Naive B cell (primary cell): ENCODE data around the gene TLR9. TPM values are rescaled to one million over a fixed set of nuclear protein-coding genes. Genes with fewer than 3 reads are reported as not detected.

Experiments
- ATAC-seq, 2 donors: fragments of 150-1000 bp; cut with Tn5 transposase; 2 replicates each; pipeline ENCODE4 v1.10.0; 2021; ENCODE audit warnings: low read depth in 2 of 2, mild to moderate bottlenecking in 2 of 2, moderate library complexity in 2 of 2
- DNase-seq: peaks from one replicate; pipeline ENCODE4 v3.0.0; 2022
- H3K27ac Mint-ChIP-seq, 6 donors: one replicate each; pipeline ENCODE4 v1.8.0; 2020 to 2022; ENCODE audit warnings: mild to moderate bottlenecking in 6 of 6, mixed read lengths in 6 of 6, moderate library complexity in 5 of 6, inconsistent platforms in 2 of 6
- H3K27me3 Mint-ChIP-seq, 3 donors: one replicate each; pipeline ENCODE4 v1.8.0; 2021 to 2022; ENCODE audit warnings: mixed read lengths in 3 of 3, mild to moderate bottlenecking in 1 of 3
- H3K36me3 Mint-ChIP-seq, 2 donors: one replicate each; pipeline ENCODE4 v1.8.0; 2020 to 2022; ENCODE audit warnings: mixed read lengths in 2 of 2, inconsistent platforms in 1 of 2, mild to moderate bottlenecking in 1 of 2
- H3K4me1 Mint-ChIP-seq, 3 donors: one replicate each; pipeline ENCODE4 v1.8.0; 2020 to 2022; ENCODE audit warnings: mixed read lengths in 3 of 3, inconsistent platforms in 1 of 3, mild to moderate bottlenecking in 1 of 3, moderate library complexity in 1 of 3
- H3K4me3 Mint-ChIP-seq, 8 donors: one replicate each; pipeline ENCODE4 v1.8.0; 2020 to 2022; ENCODE audit warnings: mild to moderate bottlenecking in 8 of 8, mixed read lengths in 8 of 8, moderate library complexity in 8 of 8, inconsistent platforms in 2 of 8
- H3K9me3 Mint-ChIP-seq, 7 donors: one replicate each; pipeline ENCODE4 v1.8.0; 2020 to 2022; ENCODE audit warnings: mixed read lengths in 7 of 7, mild to moderate bottlenecking in 5 of 7, inconsistent platforms in 2 of 7, moderate library complexity in 1 of 7
- polyA plus RNA-seq, 6 donors: library from polyadenylated mRNA; unstranded; fragments of 300-500 nt; fragmentation: Illumina TruSeq; gene quantifications; one replicate each; pipeline ENCODE4 v1.2.3, GENCODE V29; 2021; ENCODE audit warnings: low read depth in 6 of 6

TLR9 gene
- polyA plus RNA-seq, 6 donors from 2014 or later = 1.6 to 4.4 (median 3.8) TPM; not detected in 1

- H3K27me3 Mint-ChIP-seq = no peaks in the 10 kb centered on the region
- H3K27ac Mint-ChIP-seq = peak overlapping the region in 3 of 6 donors; percentile 21 to 91 (median 73)
- no peaks in the 10 kb centered on the region for H3K36me3 Mint-ChIP-seq
- peak overlapping the region; percentile 67 to 90 (median 79) for H3K4me3 Mint-ChIP-seq
- H3K9me3 Mint-ChIP-seq = no peaks in the 10 kb centered on the region
- no peak for ATAC-seq
- DNase-seq = no peak
- H3K4me1 Mint-ChIP-seq = peaks cover 43 to 72% (median 59%) of the 10 kb centered on the region in 3 donors
Observed at GRCh38 chr3:52243791-52244628, 18.6 kb upstream of the TLR9 start.

- DNase-seq = no peak
- Mint-ChIP-seq H3K9me3 (no peaks in the 10 kb centered on the region), H3K27ac (no peak overlapping the region), H3K4me1 (peaks cover 45 to 67% (median 63%) of the 10 kb centered on the region in 3 donors), H3K4me3 (peak overlapping the region in 2 of 8 donors; percentile 28 to 84), H3K36me3 (no peaks in the 10 kb centered on the region), H3K27me3 (no peaks in the 10 kb centered on the region)
- ATAC-seq = no peak
Observed at GRCh38 chr3:52242039-52242438, 16.6 kb upstream of the TLR9 start.

- no peak for ATAC-seq
- H3K9me3 Mint-ChIP-seq = no peaks in the 10 kb centered on the region
- H3K36me3 Mint-ChIP-seq = no peaks in the 10 kb centered on the region
Observed at GRCh38 chr3:52240886-52241370, 15.5 kb upstream of the TLR9 start.

GRCh38 chr3:52240059-52240885 is 14.8 kb upstream of the TLR9 start:
- H3K36me3 Mint-ChIP-seq = no peaks in the 10 kb centered on the region
- no peak for DNase-seq
- no peak for ATAC-seq
- H3K27ac Mint-ChIP-seq = peak overlapping the region; percentile 37 to 88 (median 66)
- H3K4me1 Mint-ChIP-seq = peaks cover 41 to 68% (median 61%) of the 10 kb centered on the region in 3 donors
- no peaks in the 10 kb centered on the region for H3K27me3 Mint-ChIP-seq
- H3K9me3 Mint-ChIP-seq = no peaks in the 10 kb centered on the region
- H3K4me3 Mint-ChIP-seq = peak overlapping the region; percentile 86 to 98 (median 95)

More at GRCh38 chr3:52240886-52241370, 15.5 kb upstream of the TLR9 start:
- H3K27ac Mint-ChIP-seq = peak overlapping the region in 3 of 6 donors; percentile 34 to 81 (median 34)
- peak overlapping the region in 6 of 8 donors; percentile 9 to 98 (median 85) for H3K4me3 Mint-ChIP-seq
- no peaks in the 10 kb centered on the region for H3K27me3 Mint-ChIP-seq
- no peak for DNase-seq
- peaks cover 37 to 63% (median 62%) of the 10 kb centered on the region in 3 donors for H3K4me1 Mint-ChIP-seq

GRCh38 chr3:52238761-52239701 is 13.6 kb upstream of the TLR9 start, which contains the start of gene TWF2:
Gene TWF2 (minus strand): TSS chr3:52239158. CDS start chr3:52239016, 142 bp downstream.
- no peaks in the 10 kb centered on the region for H3K36me3 Mint-ChIP-seq
- H3K27me3 Mint-ChIP-seq = no peaks in the 10 kb centered on the region
- H3K4me3 Mint-ChIP-seq = peak within 1 kb of the TSS; percentile 94 to 98 (median 96)

GRCh38 chr3:52238193-52238760 is 12.8 kb upstream of the TLR9 start:
- DNase-seq (no peak), ATAC-seq (no peak)
- Mint-ChIP-seq H3K4me1 (peaks cover 31 to 51% (median 48%) of the 10 kb centered on the region in 3 donors), H3K27ac (peak overlapping the region; percentile 18 to 96 (median 91)), H3K4me3 (peak overlapping the region; percentile 94 to 98 (median 96)), H3K36me3 (no peaks in the 10 kb centered on the region), H3K9me3 (no peaks in the 10 kb centered on the region), H3K27me3 (no peaks in the 10 kb centered on the region)

More at GRCh38 chr3:52238761-52239701, 13.6 kb upstream of the TLR9 start, which contains the start of gene TWF2:
- no peaks in the 10 kb centered on the region for H3K9me3 Mint-ChIP-seq
- H3K4me1 Mint-ChIP-seq = peaks cover 37 to 56% (median 56%) of the 10 kb centered on the region in 3 donors
- H3K27ac Mint-ChIP-seq = peak within 1 kb of the TSS; percentile 63 to 96 (median 91)
- ATAC-seq = peak; percentile 85 to 86
- DNase-seq = peak; percentile 90

GRCh38 chr3:52237657-52238172 is 12.3 kb upstream of the TLR9 start:
- Mint-ChIP-seq H3K4me1 (peaks cover 30 to 50% (median 44%) of the 10 kb centered on the region in 3 donors), H3K27me3 (no peaks in the 10 kb centered on the region), H3K4me3 (peak overlapping the region; percentile 32 to 98 (median 95)), H3K9me3 (no peaks in the 10 kb centered on the region), H3K27ac (peak overlapping the region in 1 of 6 donors; percentile 96), H3K36me3 (no peaks in the 10 kb centered on the region)
- no peak for ATAC-seq
- no peak for DNase-seq

- Mint-ChIP-seq H3K36me3 (no peaks in the 10 kb centered on the region), H3K9me3 (no peaks in the 10 kb centered on the region), H3K4me1 (peaks cover 34 to 55% (median 47%) of the 10 kb centered on the region in 3 donors), H3K27ac (no peak overlapping the region), H3K27me3 (no peaks in the 10 kb centered on the region), H3K4me3 (peak overlapping the region; percentile 32 to 97 (median 90))
- ATAC-seq = no peak
- DNase-seq = no peak
Observed at GRCh38 chr3:52237006-52237656, 11.7 kb upstream of the TLR9 start.

GRCh38 chr3:52236424-52236886 is 11.0 kb upstream of the TLR9 start:
- peaks cover 38 to 62% (median 52%) of the 10 kb centered on the region in 3 donors for H3K4me1 Mint-ChIP-seq
- DNase-seq (no peak), ATAC-seq (no peak)
- H3K27me3 Mint-ChIP-seq = no peaks in the 10 kb centered on the region
- H3K27ac Mint-ChIP-seq = peak overlapping the region in 3 of 6 donors; percentile 32 to 72 (median 47)
- no peaks in the 10 kb centered on the region for H3K36me3 Mint-ChIP-seq
- H3K4me3 Mint-ChIP-seq = peak overlapping the region in 6 of 8 donors; percentile 9 to 97 (median 53)
- no peaks in the 10 kb centered on the region for H3K9me3 Mint-ChIP-seq

GRCh38 chr3:52234516-52235447 is 9.3 kb upstream of the TLR9 start:
- no peak for DNase-seq
- no peak for ATAC-seq
- Mint-ChIP-seq H3K9me3 (no peaks in the 10 kb centered on the region), H3K36me3 (no peaks in the 10 kb centered on the region), H3K4me3 (peak overlapping the region in 2 of 8 donors; percentile 31 to 59), H3K27me3 (no peaks in the 10 kb centered on the region), H3K27ac (no peak overlapping the region), H3K4me1 (peaks cover 41 to 58% (median 49%) of the 10 kb centered on the region in 3 donors)
